IPS-NIHi11 (cell line): ENCODE results near the gene PAPPA.

ENCODE experiments used
- DNase-seq: peaks from one replicate; pipeline ENCODE4 v3.0.0; 2012; ENCODE audit warnings: mixed read lengths, low spot score

Gene PAPPA

DNA sequence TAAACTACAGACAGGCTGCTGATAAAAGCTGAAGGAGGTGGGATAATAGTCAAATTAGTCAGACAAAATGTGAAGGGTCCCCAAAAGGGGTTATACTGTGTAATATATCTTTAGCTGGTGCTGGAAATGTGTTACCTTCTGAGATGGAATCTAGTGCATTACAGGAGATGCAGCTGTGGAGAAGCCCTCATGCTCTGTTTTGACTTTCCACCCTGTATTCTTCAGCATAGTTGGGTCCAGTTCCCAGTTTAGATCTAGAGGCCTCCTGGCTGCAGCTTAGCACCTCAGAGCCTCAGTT lies 122.6 kb downstream of the PAPPA start:
- DNase-seq, result no peak

DNA sequence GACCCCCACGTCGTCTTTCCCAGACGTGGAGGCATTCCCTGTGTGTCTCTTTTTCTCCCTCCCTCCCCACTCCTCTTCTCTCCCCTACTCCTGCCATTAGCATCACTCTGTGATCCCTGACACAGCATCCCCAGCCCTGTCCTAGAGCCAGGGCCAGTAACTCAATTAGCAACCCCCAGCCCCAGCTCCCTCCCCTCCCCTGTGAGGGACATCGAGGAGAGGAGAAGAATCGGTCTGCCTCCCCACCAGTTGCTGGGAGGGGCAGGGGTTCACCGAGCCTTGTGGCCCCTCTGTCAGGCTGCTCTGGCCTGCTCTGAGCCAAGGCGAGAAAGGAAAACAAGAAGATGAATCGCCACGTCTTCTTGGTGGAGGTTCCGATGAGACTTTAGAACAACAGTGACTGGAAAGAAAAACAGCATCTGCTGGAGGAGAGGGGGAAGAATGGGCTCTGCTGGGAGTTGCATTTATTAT lies 123.1 kb downstream of the PAPPA start:
- peak; percentile 25 for DNase-seq

DNA sequence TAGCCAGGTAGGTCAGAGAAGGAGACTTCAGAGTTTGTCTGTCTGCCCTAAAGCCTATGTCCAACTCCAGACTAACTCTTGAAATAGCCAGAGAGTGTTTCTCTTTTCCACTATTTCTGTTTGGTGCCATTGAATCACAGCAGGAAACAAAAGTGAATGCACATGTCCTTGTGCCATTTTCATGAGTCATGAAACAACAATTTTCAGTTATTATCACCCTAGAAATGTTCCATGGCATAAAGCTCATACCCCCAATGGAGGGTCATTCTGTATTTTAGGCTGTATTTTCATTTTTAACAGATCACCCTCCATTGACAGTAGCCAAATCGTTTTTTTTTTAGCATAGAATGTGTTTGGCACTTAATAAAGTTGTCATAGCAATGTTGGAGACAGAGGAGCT lies 124.7 kb downstream of the PAPPA start:
- no peak for DNase-seq

DNA sequence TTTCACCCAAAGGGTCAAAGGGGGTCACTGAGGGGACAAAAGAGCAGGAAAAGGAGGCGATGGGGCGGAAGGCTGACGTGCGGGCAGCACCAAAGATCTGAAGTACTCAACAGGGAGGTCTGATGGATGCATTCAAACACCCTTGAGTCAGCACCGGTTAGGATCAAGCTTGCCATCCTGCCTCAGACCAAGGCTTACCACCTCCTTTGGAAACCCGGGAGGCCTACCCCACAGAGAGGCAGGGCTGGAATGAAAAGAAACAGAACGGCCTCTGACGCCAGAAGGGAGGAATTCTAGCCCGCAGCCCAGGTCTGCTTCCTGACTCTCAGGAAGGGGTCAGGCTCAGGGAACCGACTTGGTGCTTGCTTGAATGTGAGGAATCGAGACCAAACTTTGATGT lies 125.6 kb downstream of the PAPPA start:
- DNase-seq, result peak; percentile 72

DNA sequence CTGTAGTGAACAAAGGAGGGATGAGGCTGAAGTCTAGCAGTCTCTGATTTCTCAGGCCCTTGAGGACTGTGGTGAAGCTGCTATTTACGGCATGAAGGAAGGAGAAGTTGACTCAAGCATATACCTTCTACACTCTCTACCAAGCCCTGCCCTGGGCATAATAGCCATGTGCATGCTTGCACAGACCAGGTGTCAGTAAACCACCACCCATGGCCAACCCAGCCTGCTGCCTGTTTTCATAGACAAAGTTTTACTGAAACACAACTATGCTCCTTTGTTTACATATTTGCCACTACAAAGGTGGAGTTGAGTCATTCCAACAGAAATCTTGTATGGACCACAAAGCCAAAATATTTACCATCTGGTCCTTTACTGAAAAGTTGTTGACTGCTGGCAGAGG lies 126.9 kb downstream of the PAPPA start:
- no peak for DNase-seq

DNA sequence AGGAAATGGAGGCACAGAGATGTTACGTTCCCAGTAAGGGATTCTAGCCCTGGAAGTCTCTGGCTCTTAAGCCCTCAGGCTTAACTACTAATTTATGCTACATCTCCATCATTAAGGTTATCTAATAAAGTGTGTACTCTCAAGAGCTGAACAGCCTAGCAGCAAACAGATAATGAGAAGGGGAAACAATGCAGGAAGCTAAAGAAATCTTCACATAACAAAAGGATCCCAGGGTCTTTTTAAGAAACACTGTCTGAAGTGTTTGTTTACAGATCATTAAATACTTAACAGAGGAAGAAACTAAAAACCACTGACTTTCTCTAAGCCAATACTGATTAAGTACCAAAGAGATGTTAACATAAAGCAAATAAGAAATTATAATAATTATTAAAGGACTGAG lies 129.0 kb downstream of the PAPPA start:
- no peak for DNase-seq

DNA sequence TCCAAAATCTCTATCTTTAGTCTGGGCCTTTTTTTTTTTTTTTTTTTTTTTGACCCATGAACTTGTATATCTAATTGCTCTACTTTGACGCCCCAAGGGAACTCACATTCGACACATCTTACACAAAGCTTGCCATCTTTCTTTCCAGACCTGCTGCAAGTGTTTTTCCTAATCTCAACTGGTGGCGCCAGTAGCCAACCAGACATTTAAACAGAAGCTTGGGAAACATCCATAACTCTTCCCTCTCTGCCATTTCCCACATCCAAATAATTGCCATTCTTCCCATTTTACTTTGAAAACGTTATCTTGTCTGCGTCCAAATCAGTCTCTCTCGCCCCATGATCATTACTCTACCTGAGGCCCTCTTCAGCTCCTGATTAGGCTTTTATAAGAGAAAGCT lies 130.9 kb downstream of the PAPPA start:
- DNase-seq, result no peak

DNA sequence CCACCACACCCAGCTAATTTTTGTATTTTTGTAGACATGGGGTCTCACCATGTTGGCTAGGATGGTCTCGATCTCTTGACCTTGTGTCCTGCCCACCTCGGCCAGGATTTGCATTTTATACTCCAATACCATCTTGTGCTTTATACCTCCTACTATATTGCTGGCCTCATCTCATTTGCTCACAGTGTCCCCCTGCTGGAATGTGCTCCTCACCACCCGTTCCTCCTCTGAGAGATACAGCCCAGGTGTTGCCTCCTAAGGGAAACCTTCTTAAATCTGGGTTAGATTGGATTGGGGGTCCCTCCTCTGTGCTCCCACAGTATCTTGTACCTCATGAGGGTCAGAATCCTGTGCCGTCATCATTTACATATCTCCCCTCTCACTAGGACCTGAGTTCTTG lies 131.7 kb downstream of the PAPPA start:
- DNase-seq, result no peak

DNA sequence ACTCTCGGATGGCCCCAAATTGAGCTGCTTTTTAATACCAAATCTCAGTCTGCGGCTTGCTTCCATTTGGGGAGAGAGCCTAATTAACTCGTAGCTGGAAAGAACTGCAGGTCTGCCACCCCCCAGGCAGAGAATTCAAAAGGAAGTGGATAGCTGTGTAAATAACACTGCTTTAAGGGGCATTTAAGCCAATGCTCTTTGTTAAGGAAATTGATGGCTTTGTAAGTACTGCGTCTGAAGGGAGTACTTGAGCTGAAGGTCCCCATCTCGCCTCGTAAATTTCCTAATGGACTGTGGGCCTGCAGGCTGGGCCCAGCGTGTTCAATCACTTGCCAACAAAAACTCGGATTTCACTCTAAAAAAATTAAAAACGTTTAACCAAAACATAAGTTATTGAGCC lies 132.7 kb downstream of the PAPPA start:
- DNase-seq, result peak; percentile 47

DNA sequence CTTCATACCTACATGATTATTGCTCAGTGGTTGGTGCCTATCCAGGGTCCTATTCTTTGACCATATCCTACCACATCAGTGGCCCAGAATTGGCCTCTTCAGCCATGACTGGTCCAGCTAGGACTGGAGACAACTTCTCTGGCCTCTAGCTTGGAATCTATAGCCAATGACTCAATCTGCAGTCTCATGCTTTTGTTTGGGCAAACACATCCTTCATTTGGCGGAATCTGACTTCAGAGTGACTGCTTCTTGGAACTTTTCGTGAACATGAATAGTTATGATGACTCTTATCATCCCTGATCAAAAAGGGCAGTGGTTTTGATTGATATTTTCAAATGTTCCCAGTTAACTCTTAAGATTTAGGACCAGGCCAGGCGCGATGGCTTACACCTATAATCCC lies 134.1 kb downstream of the PAPPA start:
- DNase-seq, result no peak

DNA sequence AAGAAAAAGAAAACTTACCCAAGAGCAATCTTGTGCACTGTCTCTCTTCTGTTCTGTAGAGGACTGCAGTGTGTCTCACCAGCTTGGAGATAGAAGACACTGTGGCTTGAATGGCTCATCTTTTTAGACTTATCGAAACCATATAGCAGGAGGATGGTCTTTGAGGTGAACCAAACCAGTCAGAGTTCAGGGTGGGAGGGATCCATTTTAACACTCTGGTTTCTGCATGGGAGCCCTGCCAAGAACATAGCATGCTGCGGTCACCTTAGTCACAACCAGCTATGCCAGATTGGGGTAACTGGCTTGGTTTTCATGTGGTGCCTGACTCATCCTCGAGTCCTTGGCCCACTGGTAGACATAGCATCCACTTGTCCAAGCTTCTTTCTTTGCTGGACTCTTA lies 135.1 kb downstream of the PAPPA start:
- no peak for DNase-seq

DNA sequence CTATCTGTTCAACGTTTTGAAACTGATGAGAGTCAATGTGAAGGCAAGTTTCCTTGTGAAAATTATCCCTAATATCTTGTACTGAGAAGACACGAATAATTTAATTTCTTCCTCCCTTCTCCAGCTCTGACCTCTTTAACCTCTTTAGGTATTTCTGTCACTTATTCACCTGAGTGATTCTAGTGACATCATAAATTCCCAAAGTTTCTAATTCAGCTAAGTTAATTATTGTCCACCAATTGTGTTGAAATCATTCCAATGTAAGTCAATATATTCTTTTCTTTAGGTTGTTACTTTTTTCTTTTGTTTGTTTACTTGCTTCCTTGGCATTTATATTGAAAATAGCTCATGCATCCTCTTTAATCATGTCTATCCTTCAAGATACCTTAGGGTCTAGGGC lies 143.8 kb downstream of the PAPPA start:
- DNase-seq, result no peak

DNA sequence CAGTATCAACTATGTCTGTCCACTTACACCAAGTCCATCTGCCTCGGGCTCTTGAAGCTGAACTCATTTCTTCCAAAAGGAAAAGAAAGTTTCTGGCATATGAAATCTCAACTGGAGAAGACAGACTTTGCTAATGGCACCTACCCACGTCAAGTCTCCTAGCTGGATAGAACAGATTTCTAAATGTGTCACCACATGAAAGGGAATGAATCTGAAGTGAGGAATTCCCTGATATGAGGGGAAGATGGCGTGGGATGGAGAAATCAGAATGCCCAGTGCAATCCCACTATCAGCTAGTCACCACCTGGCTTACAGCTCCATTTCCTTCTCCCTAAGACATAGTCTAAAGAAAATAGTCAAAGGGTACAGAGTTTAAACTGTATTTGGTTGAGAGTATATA lies 144.7 kb downstream of the PAPPA start:
- DNase-seq, result no peak

DNA sequence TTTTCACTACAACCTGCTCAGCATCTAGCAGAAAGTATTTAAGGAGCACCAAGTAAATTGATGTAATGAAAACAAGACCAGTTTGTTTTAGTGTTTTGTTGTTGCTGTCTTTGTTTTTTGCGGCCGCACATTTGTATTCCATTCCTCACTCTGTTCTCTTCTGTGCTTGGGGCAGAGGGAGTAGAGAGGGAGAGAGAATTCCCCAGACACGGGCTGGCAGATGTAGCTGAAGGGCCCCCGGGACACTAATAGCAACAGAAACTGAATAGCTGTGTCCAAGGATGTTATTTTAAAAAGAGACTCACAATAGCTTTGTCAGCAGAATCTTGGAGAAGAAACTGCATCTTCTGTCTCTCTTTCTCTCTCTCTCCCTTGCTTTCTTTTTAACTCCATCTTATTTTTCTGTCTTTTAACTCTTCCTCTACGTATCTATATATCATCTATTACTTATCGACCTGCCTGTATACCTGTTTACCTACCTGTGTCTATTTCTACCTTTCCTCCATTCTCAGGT lies 145.3 kb downstream of the PAPPA start:
- DNase-seq, result no peak

DNA sequence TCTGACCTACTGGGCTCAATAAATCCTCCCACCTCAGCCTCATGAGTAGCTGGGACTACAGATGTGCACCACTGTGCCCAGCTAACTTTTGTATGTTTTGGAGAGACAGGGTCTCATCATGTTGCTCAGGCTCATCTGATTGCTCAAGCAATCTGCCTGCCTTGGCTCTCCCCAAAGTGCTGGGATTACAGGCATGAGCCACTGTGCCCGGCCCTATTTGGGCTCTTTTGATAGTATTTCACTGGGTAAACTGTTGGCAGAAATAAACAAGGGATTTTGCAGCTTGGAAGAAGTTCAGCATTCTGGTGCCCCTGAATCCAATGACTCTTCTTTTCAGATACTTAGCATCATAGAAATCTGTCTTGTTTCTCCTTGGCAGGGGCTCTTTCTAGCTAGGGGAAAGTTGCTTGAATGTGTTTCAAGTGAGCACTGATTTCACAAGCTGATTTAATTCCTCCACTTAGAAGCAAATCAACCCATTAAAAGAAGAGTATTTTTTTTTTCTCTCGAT lies 146.8 kb downstream of the PAPPA start:
- DNase-seq, result no peak

DNA sequence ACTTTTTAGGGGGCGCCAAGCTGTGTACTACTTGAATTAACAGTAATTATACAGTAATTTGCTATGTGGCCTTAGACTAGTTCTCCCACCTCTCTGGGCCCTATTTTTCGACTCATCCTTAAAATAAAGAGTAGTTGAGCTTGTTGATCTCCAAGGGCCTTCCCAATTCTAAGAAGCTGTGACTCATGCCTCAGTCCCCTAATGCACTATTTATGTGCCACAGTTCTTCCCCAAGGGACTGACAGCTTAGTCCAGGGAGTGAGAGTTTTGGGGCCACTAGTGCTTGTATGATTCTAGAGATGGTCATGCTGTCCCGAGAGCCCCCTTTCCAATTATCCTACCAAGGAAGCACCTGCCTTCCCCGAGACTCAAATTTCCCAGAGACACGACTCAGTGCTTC lies 149.7 kb downstream of the PAPPA start:
- no peak for DNase-seq

DNA sequence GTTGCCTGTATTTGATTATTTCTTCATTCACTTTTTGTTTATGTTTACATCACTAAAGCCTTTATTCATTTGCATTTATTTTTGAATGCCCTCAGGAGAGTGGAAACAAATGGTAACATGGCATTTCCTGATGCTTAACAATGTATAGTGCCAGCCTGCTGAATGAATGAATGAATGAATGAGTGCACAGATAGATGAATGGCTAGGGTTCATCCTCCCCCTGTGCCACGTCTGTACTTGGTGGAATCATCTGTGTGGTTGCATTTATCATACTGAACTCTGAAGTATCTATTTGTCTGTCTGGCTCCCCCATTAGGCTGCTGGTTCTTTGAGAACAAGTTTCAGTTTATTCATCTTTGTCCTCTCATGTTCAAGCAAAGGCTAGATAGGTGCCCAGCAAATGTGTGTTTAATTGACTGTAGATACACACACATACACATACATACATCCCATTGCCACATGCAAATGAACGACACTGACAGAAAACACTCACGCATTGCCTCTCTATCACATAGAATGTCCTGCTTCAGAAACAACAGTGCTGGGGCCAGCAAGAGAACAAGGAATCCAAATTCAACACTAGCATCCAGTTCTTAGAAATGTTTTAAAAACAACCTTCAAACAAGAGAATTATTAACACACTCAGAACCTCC lies 150.4 kb downstream of the PAPPA start:
- no peak for DNase-seq

DNA sequence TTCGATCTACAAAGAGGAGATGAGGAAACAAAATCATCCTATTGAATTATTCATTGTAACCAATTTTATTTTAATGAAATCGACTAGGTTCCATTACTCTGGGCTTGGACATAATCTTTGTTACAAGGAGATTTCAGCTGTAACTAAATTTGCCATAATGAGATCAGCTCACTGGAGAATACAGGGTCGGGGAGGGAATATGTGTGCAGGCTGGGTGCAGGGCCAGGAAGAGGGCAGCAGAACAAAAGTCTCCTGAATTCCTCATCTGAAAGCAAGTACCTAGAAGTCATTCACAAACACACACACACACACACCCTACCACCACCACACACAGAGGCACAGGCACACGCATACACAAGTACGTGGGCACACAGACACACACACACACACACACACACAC lies 151.2 kb downstream of the PAPPA start:
- no peak for DNase-seq

DNA sequence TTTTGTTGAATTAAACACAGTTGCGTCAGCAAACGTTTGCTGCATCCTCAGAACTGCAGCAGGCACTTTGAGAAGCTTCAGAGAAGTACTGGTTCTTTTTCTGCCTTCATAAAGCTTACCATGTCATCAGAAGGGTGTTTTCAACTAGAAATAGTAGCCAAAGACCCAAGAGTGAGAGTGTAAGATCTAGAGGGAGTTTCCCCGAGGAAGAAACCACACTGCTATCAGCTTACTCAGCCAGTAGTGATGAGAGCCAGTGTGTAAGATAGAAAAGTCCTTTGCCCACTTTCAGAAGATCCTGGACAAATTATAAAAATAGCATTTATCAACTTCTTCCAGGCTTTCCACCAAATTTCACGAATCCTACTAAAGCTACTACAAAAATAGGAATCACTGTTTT lies 154.5 kb downstream of the PAPPA start:
- no peak for DNase-seq

DNA sequence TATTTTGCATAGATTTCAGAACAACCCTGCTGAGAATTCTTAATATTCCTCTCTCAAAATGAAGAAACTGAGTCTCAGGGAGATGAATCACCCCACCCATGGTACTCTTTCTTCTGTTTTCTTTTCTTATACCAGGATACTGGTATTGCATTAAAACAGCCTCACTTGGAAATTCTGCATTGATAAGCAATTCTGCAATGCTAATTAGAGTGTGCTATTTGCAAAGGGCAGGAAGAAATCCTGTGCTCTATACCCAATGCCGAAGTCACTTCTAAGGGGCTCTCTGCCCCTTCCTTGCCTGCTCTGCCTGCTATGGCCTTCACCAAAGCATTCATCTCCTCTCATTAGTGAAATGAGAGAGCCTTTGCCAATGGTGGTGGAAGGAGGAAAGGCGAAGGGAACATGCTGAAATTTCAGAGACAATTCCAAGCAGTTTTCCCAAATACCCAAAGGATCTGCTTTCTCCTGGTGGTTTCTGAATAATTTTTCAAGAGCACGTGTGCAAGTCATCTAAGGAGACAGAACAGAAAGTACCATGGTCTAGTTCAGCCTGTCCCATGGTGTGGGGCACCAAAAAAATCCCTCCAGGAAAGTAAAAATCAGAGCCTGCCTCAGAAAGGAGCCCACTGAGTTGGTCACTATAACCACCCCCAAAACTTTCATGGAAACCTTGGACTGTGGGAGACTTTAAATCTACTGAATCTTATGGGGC lies 156.5 kb downstream of the PAPPA start:
- DNase-seq, result no peak

DNA sequence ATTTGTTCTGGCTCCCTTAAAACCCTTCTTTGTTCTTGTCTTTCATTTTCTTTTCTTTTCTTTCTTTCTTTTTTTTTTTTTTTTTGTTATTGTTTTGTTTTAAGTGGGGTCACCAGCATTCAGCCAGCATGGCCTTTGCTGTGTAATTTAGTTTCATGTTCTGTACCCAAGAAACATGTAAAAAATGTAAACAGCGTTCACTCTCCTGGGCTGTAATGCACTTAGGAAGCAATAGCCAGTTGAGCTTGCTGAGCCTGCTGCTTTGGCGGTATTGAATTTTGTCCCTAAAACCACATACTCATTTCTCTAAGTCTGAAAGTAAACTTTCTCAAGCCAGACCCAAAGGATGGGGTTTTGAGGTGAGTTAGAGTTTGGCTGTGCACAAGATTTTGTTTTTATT lies 158.6 kb downstream of the PAPPA start:
- DNase-seq, result no peak

DNA sequence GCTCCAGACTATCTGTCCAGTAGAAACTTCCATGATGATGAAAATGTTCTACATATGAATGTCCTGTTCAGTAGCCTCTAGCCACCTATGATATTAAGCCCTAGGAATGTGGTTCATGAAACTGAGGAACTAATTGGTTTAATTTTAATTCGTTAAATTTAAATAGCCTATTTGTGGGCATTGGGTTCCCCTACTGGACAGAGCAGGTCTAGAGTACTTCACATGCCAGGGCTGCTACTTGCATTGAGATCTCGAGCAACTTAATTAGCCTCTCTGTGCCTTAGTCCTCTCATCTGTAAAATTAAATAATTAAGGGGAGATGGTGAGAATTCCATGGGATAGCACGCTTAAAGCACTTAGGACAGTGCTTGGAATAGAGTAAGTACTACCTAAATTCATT lies 160.0 kb downstream of the PAPPA start:
- DNase-seq, result no peak

DNA sequence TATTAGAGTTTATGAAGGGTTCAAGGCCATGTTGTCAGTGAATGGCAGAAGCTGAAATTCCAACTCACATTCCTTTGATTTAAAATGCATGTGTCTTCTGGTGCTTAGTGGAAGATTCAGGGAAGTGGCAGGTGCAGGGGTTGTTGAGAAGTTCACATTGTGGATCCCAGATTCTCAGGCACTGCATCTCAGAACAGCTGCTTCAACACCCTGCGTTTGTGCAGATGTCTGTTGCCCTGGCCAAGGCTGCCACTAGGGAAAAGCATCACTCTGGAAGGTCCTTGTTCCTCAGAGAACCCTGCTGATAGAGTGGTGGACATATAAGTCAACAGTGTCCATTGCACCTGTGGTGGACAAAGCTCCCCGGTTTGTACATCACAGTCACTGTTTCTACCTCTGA lies 162.7 kb downstream of the PAPPA start:
- no peak for DNase-seq

DNA sequence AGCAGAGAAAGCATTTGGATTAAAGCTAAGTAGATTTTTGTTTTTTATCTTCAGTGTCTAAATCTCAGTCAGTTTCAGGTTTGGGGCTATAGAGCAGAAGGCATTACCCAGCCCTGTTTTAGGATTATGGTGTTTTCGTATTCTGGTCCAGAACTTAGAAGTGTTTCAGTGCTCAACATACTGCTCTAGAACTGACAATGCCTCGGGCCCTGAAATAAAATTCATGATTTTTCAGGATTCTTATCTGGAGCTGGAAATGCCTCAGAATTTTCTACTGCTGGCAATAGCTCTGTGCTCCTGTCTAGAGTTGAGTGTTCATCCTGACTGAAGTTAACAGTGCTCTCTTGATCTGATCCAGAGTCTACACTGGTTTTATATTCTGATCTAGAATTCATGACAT lies 163.9 kb downstream of the PAPPA start:
- no peak for DNase-seq
